Trophoblast cell (in vitro differentiated cells and primary cell): ENCODE measurements around the gene CEMIP.

Experiments used
- DNase-seq, 2 donors: peaks; one replicate each; pipeline ENCODE4 v3.0.0-alpha.2; 2016
- H2AFZ ChIP-seq: 2 replicates; pipeline ENCODE4 v1.6.1; 2013; ENCODE audit warnings: low read length, moderate library complexity, mild to moderate bottlenecking; ENCODE audit not compliant: insufficient read depth, poor library complexity
- H2AK5ac ChIP-seq: 2 replicates; pipeline ENCODE4 v1.6.1; 2013; ENCODE audit warnings: mild to moderate bottlenecking, low read length
- H2BK120ac ChIP-seq: 2 replicates; pipeline ENCODE4 v1.6.1; 2013; ENCODE audit warnings: low read length, mild to moderate bottlenecking, moderate library complexity; ENCODE audit not compliant: insufficient read depth, poor library complexity
- H2BK12ac ChIP-seq: 2 replicates; pipeline ENCODE4 v1.6.1; 2013; ENCODE audit warnings: mild to moderate bottlenecking, low read length, moderate library complexity
- H2BK5ac ChIP-seq: 2 replicates; pipeline ENCODE4 v1.6.1; 2013; ENCODE audit warnings: low read length, low read depth, moderate library complexity, mild to moderate bottlenecking; ENCODE audit not compliant: poor library complexity
- H3K14ac ChIP-seq: 2 replicates; pipeline ENCODE4 v1.6.1; 2013; ENCODE audit warnings: mild to moderate bottlenecking, low read length
- H3K18ac ChIP-seq: 2 replicates; pipeline ENCODE4 v1.6.1; 2013; ENCODE audit warnings: mild to moderate bottlenecking, low read length
- H3K23ac ChIP-seq: 2 replicates; pipeline ENCODE4 v1.6.1; 2013; ENCODE audit warnings: low read length
- H3K27ac ChIP-seq: 2 replicates; pipeline ENCODE4 v1.5.1; 2013; ENCODE audit warnings: low read depth, mild to moderate bottlenecking, inconsistent platforms, low read length, moderate library complexity
- H3K27me3 ChIP-seq: 2 replicates; pipeline ENCODE4 v1.6.1; 2013; ENCODE audit warnings: inconsistent platforms, mild to moderate bottlenecking, low read length, moderate library complexity; ENCODE audit not compliant: insufficient read depth
- H3K36me3 ChIP-seq, 2 experiments: 1 replicate in 1 of 2; 2 replicates in 1 of 2; pipeline ENCODE4 v1.6.1; 2013; ENCODE audit warnings: low read length in 2 of 2, mild to moderate bottlenecking in 2 of 2, moderate library complexity in 1 of 2; ENCODE audit not compliant: insufficient read depth in 2 of 2, control insufficient read depth in 1 of 2
- H3K4ac ChIP-seq: 2 replicates; pipeline ENCODE4 v1.6.1; 2013; ENCODE audit warnings: low read depth, mild to moderate bottlenecking, low read length, moderate library complexity
- H3K4me1 ChIP-seq, 2 experiments: 1 replicate in 1 of 2; 2 replicates in 1 of 2; pipeline ENCODE4 v1.6.1; 2013; ENCODE audit warnings: low read length in 2 of 2, mild to moderate bottlenecking in 2 of 2, moderate library complexity in 1 of 2; ENCODE audit not compliant: insufficient read depth in 2 of 2, control insufficient read depth in 1 of 2
- H3K4me2 ChIP-seq: 2 replicates; pipeline ENCODE4 v1.6.1; 2013; ENCODE audit warnings: inconsistent platforms, mild to moderate bottlenecking, low read length, moderate library complexity
- H3K4me3 ChIP-seq: 2 replicates; pipeline ENCODE4 v1.5.1; 2013; ENCODE audit warnings: mild to moderate bottlenecking, low read depth, low read length, inconsistent platforms
- H3K79me1 ChIP-seq: one replicate; pipeline ENCODE4 v1.6.1; 2013; ENCODE audit warnings: low read length
- H3K79me2 ChIP-seq: 2 replicates; pipeline ENCODE4 v1.6.1; 2013; ENCODE audit warnings: low read length, mild to moderate bottlenecking; ENCODE audit not compliant: control insufficient read depth, insufficient read depth, poor library complexity
- H3K9ac ChIP-seq: 2 replicates; pipeline ENCODE4 v1.6.1; 2013; ENCODE audit warnings: mild to moderate bottlenecking, low read length
- H3K9me3 ChIP-seq: 2 replicates; pipeline ENCODE4 v1.6.1; 2013; ENCODE audit warnings: low read depth, mild to moderate bottlenecking, control low read depth, inconsistent platforms, low read length; ENCODE audit not compliant: insufficient read depth
- H4K12ac ChIP-seq: 2 replicates; pipeline ENCODE4 v1.6.1; 2013; ENCODE audit warnings: low read depth, mild to moderate bottlenecking, low read length, moderate library complexity
- H4K8ac ChIP-seq: 2 replicates; pipeline ENCODE4 v1.6.1; 2013; ENCODE audit warnings: low read depth, mild to moderate bottlenecking, low read length, moderate library complexity
- H4K91ac ChIP-seq: one replicate; pipeline ENCODE4 v1.6.1; 2013; ENCODE audit warnings: low read depth, mild to moderate bottlenecking, low read length, moderate library complexity
- WGBS: extraction: QIAGEN DNeasy Blood & Tissue Kit; methylation state at CpG from one replicate; pipeline ENCODE4 v1.1.7; 2013; ENCODE audit warnings: missing lambda C conversion rate; ENCODE audit not compliant: insufficient read length, insufficient coverage; ENCODE audit errors: extremely low coverage; 5-methylcytosine and 5-hydroxymethylcytosine counted together

Gene CEMIP

GRCh38 chr15:80769153-80769828 is 9.9 kb upstream of the CEMIP start:
- Histone ChIP-seq H3K9ac (no peak overlapping the region), H3K4ac (no peak overlapping the region), H3K9me3 (no peaks in the 10 kb centered on the region), H3K27ac (no peak overlapping the region), H3K4me1 (no peaks in the 10 kb centered on the region), H3K18ac (no peak overlapping the region), H4K12ac (no peak overlapping the region), H4K8ac (no peak overlapping the region), H2AFZ (no peak overlapping the region), H2AK5ac (no peak overlapping the region), H3K36me3 (no peaks in the 10 kb centered on the region), H3K4me2 (no peak overlapping the region), H3K79me1 (no peaks in the 10 kb centered on the region), H2BK120ac (no peak overlapping the region), H3K4me3 (no peak overlapping the region), H4K91ac (no peak overlapping the region), H2BK12ac (no peak overlapping the region), H3K79me2 (no peaks in the 10 kb centered on the region), H3K14ac (no peak overlapping the region), H3K27me3 (no peaks in the 10 kb centered on the region), H2BK5ac (no peak overlapping the region), H3K23ac (no peak overlapping the region)
- peak; percentile 35 to 61 for DNase-seq
- WGBS, result no CpG with 5 or more reads among the region's 7 CpGs

- Histone ChIP-seq H3K23ac (no peak overlapping the region), H3K14ac (no peak overlapping the region), H3K79me2 (no peaks in the 10 kb centered on the region), H3K18ac (no peak overlapping the region), H2AK5ac (no peak overlapping the region), H3K27me3 (no peaks in the 10 kb centered on the region), H3K36me3 (no peaks in the 10 kb centered on the region), H3K9me3 (no peaks in the 10 kb centered on the region), H3K4ac (no peak overlapping the region), H3K4me2 (no peak overlapping the region), H4K12ac (no peak overlapping the region), H3K9ac (no peak overlapping the region), H2BK120ac (no peak overlapping the region), H3K4me3 (no peak overlapping the region), H2BK5ac (no peak overlapping the region), H3K4me1 (no peaks in the 10 kb centered on the region), H4K91ac (no peak overlapping the region), H2AFZ (no peak overlapping the region), H4K8ac (no peak overlapping the region), H2BK12ac (no peak overlapping the region), H3K27ac (no peak overlapping the region), H3K79me1 (no peaks in the 10 kb centered on the region)
- no peak for DNase-seq
- no CpG with 5 or more reads among the region's 7 CpGs for WGBS
These were observed 9.1 kb upstream of the CEMIP start for GRCh38 chr15:80769829-80770705.

- H4K91ac ChIP-seq, result no peak overlapping the region
- H3K9me3 ChIP-seq, result no peaks in the 10 kb centered on the region
- H3K18ac ChIP-seq, result no peak overlapping the region
- no peak overlapping the region for H3K14ac ChIP-seq
- WGBS, result no CpG with 5 or more reads among the region's 8 CpGs
- H4K8ac ChIP-seq, result no peak overlapping the region
- no peak overlapping the region for H2BK120ac ChIP-seq
- no peaks in the 10 kb centered on the region for H3K4me1 ChIP-seq
- H2AK5ac ChIP-seq, result no peak overlapping the region
- no peak overlapping the region for H3K4me2 ChIP-seq
- no peak overlapping the region for H3K27ac ChIP-seq
- H2BK5ac ChIP-seq, result no peak overlapping the region
- no peak overlapping the region for H2BK12ac ChIP-seq
- no peaks in the 10 kb centered on the region for H3K79me2 ChIP-seq
- no peak overlapping the region for H2AFZ ChIP-seq
- H3K23ac ChIP-seq, result no peak overlapping the region
- H3K27me3 ChIP-seq, result no peaks in the 10 kb centered on the region
- H3K79me1 ChIP-seq, result no peaks in the 10 kb centered on the region
- H3K36me3 ChIP-seq, result no peaks in the 10 kb centered on the region
- DNase-seq, result no peak
- H4K12ac ChIP-seq, result no peak overlapping the region
- H3K4me3 ChIP-seq, result no peak overlapping the region
- H3K4ac ChIP-seq, result no peak overlapping the region
- no peak overlapping the region for H3K9ac ChIP-seq
These were observed 6.0 kb upstream of the CEMIP start for GRCh38 chr15:80773122-80773551.

- no peak overlapping the region for H3K4me2 ChIP-seq
- no peak overlapping the region for H4K91ac ChIP-seq
- H3K27ac ChIP-seq, result no peak overlapping the region
- H3K4ac ChIP-seq, result no peak overlapping the region
- no peaks in the 10 kb centered on the region for H3K79me1 ChIP-seq
- no peak overlapping the region for H4K8ac ChIP-seq
- no peak overlapping the region for H2BK120ac ChIP-seq
- H3K36me3 ChIP-seq, result no peaks in the 10 kb centered on the region
- H2AFZ ChIP-seq, result no peak overlapping the region
- H3K4me3 ChIP-seq, result no peak overlapping the region
- no CpG with 5 or more reads among the region's 5 CpGs for WGBS
- H3K79me2 ChIP-seq, result no peaks in the 10 kb centered on the region
- H2AK5ac ChIP-seq, result no peak overlapping the region
- no peaks in the 10 kb centered on the region for H3K4me1 ChIP-seq
- no peak overlapping the region for H4K12ac ChIP-seq
- H3K18ac ChIP-seq, result no peak overlapping the region
- no peak overlapping the region for H3K23ac ChIP-seq
- no peak overlapping the region for H3K9ac ChIP-seq
- no peak for DNase-seq
- no peaks in the 10 kb centered on the region for H3K9me3 ChIP-seq
- H2BK12ac ChIP-seq, result no peak overlapping the region
- no peak overlapping the region for H2BK5ac ChIP-seq
- no peaks in the 10 kb centered on the region for H3K27me3 ChIP-seq
- H3K14ac ChIP-seq, result no peak overlapping the region
These were observed 5.3 kb upstream of the CEMIP start for GRCh38 chr15:80773792-80774352.
